ENCODE data around the gene AFAP1. TPM values are rescaled to one million over a fixed set of nuclear protein-coding genes. Genes with fewer than 3 reads are reported as not detected.

AFAP1 gene
- total and polyA plus RNA-seq, 8 donors, result 23.6 to 31.4 (median 27.4) TPM

Other genes starting within 250 kb of the AFAP1 start
- 10 to 100 TPM in 1 of 2 donors, 1 to 10 TPM in 1; 8.8 to 10.2 TPM for gene ABLIM2, start 219.0 kb upstream of the AFAP1 start, total RNA-seq
- gene ABLIM2, start 219.0 kb upstream of the AFAP1 start, polyA plus RNA-seq (ENCODE audit: insufficient read length in 6 of 6), result 1 to 10 TPM; 5.7 to 8.5 (median 6.8) TPM

Data from left lung (tissue), 8 donors.